OCI-M2 (cell line): ENCODE results near the gene TAB2.
"Not testable (repeated sequence)": the region's sequence is repeated elsewhere in the genome, so short reads cannot be mapped to it uniquely, and the experiment has no call there.

Source experiments
- DNase-seq: peaks from one replicate; lab custom pipeline; 2025; ENCODE audit not compliant: unreplicated experiment; lab: John Stamatoyannopoulos, UW

TAB2 gene

GRCh38 chr6:149457316-149457884, 139.9 kb downstream of the TAB2 start:
- no peak for DNase-seq

GRCh38 chr6:149458196-149458595, 140.7 kb downstream of the TAB2 start:
- DNase-seq = no peak

DNA sequence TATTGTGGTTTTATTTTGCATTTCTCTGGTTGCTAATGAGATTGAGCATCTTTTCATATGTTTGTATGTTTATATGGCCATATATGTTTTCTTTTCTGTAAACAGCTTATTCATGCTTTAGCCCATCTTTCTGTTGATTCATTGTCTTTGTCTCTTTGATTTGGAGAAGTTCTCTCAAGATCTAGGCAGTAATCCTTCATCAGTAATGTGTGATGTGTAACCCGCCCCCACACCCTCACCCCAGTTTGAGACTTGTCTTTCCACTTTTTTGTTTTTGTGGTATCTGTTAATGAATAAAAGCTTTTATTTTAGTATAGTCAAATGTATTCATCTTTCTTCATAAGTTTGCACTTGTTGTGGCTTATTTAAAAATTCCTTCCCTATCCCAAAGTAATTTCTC, 141.3 kb downstream of the TAB2 start:
- DNase-seq = no peak

DNA sequence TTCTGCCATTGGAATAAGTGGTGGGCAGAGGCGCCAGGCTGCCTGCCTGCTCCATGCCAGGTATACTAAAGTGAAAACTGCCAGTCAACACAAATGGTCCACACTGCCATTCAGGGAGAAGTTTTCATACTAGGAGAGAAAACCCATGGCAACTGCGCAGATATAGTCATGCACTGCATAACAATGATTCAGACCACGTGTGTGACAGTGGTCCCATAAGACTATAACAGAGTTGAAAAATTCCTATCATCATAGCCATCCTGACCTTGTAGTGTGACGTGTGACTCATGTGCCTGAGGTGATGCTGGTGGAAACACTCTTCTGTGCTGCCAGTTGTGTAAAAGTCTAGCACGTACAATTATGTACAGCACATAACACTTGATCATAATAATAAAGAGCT, 142.2 kb downstream of the TAB2 start:
- no peak for DNase-seq

DNA sequence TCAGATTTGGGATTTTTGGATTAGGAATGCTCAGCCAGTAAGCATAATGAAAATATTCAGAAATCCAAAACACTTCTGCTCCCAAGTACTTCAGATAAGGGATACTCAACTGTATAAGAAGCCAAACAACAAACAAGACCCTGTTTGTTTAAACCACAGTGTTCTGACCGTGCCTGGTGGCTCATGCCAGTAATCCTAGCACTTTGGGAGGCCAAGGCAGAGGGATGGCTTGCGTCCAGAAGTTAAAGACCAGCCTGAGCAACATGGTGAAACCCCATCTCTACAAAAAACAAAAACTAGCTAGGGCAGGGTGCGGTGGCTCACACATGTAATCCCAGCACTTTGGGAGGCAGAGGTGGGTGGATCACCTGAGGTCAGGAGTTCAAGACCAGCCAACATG, 142.7 kb downstream of the TAB2 start:
- DNase-seq = not testable (repeated sequence)
